ENCODE data around the gene IL3RA. TPM values are rescaled to one million over a fixed set of nuclear protein-coding genes. Genes with fewer than 3 reads are reported as not detected.
A peak's percentile ranks its signal among the peaks of the same experiment; 100 is the strongest.

Gene IL3RA
- polyA plus RNA-seq, 1 of the 3 experiments (the other 2 are of a cell fraction), result not detected

GRCh38 chrX:1378306-1378759 lies 41.7 kb downstream of the IL3RA start:
- no peak overlapping the region for H3K4me3 ChIP-seq (ENCODE audit: low read depth in 2 of 2, low read length in 1 of 2)
- H3K9me2 ChIP-seq, result no peaks in the 10 kb centered on the region
- no peak overlapping the region for H3K27ac ChIP-seq (ENCODE audit: low read depth in 2 of 2, low read length in 1 of 2)
- peaks cover 0 to 3% of the 10 kb centered on the region in 2 experiments; a peak in 1 of 4 replicates for H3K4me1 ChIP-seq (ENCODE audit: control insufficient read depth in 1 of 2, insufficient read depth in 2 of 2, low read depth in 1 of 2, low read length in 1 of 2)
- H3F3A ChIP-seq (replicated peaks; ENCODE audit: insufficient read depth), result peaks cover 18% of the 10 kb centered on the region
- TF ChIP-seq, protein P1, sequence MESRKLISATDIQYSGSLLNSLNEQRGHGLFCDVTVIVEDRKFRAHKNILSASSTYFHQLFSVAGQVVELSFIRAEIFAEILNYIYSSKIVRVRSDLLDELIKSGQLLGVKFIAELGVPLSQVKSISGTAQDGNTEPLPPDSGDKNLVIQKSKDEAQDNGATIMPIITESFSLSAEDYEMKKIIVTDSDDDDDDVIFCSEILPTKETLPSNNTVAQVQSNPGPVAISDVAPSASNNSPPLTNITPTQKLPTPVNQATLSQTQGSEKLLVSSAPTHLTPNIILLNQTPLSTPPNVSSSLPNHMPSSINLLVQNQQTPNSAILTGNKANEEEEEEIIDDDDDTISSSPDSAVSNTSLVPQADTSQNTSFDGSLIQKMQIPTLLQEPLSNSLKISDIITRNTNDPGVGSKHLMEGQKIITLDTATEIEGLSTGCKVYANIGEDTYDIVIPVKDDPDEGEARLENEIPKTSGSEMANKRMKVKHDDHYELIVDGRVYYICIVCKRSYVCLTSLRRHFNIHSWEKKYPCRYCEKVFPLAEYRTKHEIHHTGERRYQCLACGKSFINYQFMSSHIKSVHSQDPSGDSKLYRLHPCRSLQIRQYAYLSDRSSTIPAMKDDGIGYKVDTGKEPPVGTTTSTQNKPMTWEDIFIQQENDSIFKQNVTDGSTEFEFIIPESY (IDR thresholded peaks at IDR 0.05; ENCODE audit: borderline replicate concordance, low read depth), result no peak
- no peak for TF ChIP-seq TAF1 (IDR thresholded peaks at IDR 0.05; ENCODE audit: borderline replicate concordance, low read depth, low read length)
- TF ChIP-seq NRF1 (IDR thresholded peaks at IDR 0.05; ENCODE audit: low read depth, low read length), result no peak
- no peak for TF ChIP-seq RCOR1 (IDR thresholded peaks at IDR 0.05; ENCODE audit: low read length)
- TF ChIP-seq SMC3 (IDR thresholded peaks at IDR 0.05; ENCODE audit: low read depth, low read length), result no peak
- TF ChIP-seq EP300 (IDR thresholded peaks at IDR 0.05; ENCODE audit: borderline replicate concordance in 1 of 2, low read depth in 1 of 2, low read length in 1 of 2), result no peak
- no peak for TF ChIP-seq CHD2 (IDR thresholded peaks at IDR 0.05; ENCODE audit: low read length, partially characterized antibody)
- TF ChIP-seq GABPA (IDR thresholded peaks at IDR 0.05; ENCODE audit: low read depth), result no peak
- no peak for TF ChIP-seq ELF1 (IDR thresholded peaks at IDR 0.05)
- TF ChIP-seq GATA2 (CRISPR knock-in tag; IDR thresholded peaks at IDR 0.05), result no peak
- no peak for TF ChIP-seq SIN3A (IDR thresholded peaks at IDR 0.05; ENCODE audit: borderline replicate concordance, low read depth, low read length)
- TF ChIP-seq, protein P2, sequence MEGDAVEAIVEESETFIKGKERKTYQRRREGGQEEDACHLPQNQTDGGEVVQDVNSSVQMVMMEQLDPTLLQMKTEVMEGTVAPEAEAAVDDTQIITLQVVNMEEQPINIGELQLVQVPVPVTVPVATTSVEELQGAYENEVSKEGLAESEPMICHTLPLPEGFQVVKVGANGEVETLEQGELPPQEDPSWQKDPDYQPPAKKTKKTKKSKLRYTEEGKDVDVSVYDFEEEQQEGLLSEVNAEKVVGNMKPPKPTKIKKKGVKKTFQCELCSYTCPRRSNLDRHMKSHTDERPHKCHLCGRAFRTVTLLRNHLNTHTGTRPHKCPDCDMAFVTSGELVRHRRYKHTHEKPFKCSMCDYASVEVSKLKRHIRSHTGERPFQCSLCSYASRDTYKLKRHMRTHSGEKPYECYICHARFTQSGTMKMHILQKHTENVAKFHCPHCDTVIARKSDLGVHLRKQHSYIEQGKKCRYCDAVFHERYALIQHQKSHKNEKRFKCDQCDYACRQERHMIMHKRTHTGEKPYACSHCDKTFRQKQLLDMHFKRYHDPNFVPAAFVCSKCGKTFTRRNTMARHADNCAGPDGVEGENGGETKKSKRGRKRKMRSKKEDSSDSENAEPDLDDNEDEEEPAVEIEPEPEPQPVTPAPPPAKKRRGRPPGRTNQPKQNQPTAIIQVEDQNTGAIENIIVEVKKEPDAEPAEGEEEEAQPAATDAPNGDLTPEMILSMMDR (IDR thresholded peaks at IDR 0.05), result no peak
- no peak for TF ChIP-seq MEF2A (IDR thresholded peaks at IDR 0.05; ENCODE audit: borderline replicate concordance, low read depth)
- TF ChIP-seq NFIC (IDR thresholded peaks at IDR 0.05; ENCODE audit: borderline replicate concordance), result no peak
- TF ChIP-seq, protein P3, sequence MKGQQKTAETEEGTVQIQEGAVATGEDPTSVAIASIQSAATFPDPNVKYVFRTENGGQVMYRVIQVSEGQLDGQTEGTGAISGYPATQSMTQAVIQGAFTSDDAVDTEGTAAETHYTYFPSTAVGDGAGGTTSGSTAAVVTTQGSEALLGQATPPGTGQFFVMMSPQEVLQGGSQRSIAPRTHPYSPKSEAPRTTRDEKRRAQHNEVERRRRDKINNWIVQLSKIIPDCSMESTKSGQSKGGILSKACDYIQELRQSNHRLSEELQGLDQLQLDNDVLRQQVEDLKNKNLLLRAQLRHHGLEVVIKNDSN (IDR thresholded peaks at IDR 0.05; ENCODE audit: borderline replicate concordance, low read depth), result no peak
- TF ChIP-seq RXRA (IDR thresholded peaks at IDR 0.05; ENCODE audit: borderline replicate concordance, low read depth), result no peak
- no peak for TF ChIP-seq POLR2AphosphoS5 (IDR thresholded peaks at IDR 0.05; ENCODE audit: low read depth, low read length)
- no peak for TF ChIP-seq FOXM1 (IDR thresholded peaks at IDR 0.05; ENCODE audit: low read depth)
- H3K79me2 ChIP-seq (ENCODE audit: insufficient read depth), result no peaks in the 10 kb centered on the region
- CTCF ChIA-PET, result no interaction called here
- no peak overlapping the region for H2AFZ ChIP-seq (ENCODE audit: low read depth)
- no peaks in the 10 kb centered on the region for H3K36me3 ChIP-seq (replicated peaks in 1 of 2; ENCODE audit: control insufficient read depth in 1 of 2, insufficient read depth in 2 of 2, low read length in 1 of 2)
- POLR2A ChIA-PET, result no interaction called here
- H3K9me3 ChIP-seq, result no peaks in the 10 kb centered on the region
- no peak overlapping the region for H3K9ac ChIP-seq
- DNase-seq, result peak; percentile 39
- H3K4me2 ChIP-seq, result no peak overlapping the region
- 25% methylated on average over 10 of the region's 24 CpGs for WGBS (ENCODE audit: low lambda C conversion rate)
- H4K20me1 ChIP-seq (ENCODE audit: insufficient read depth), result peaks cover 12% of the 10 kb centered on the region; the same call in 1 of the 2 replicates
- peaks cover 6% of the 10 kb centered on the region for H3K27me3 ChIP-seq (ENCODE audit: insufficient read depth)

Data from SK-N-SH (cell line).